H9 (cell line): ENCODE data around the gene TMEM204. TPM values are rescaled to one million over a fixed set of nuclear protein-coding genes. Genes with fewer than 3 reads are reported as not detected.

ENCODE experiments used
- DNase-seq: peaks from one replicate; pipeline ENCODE4 v3.0.0-alpha.2; 2017
- H2AFZ ChIP-seq: one replicate; pipeline ENCODE4 v1.6.1; 2013; ENCODE audit warnings: mild to moderate bottlenecking, low read length, control low read depth, moderate library complexity
- H2AK5ac ChIP-seq: 2 replicates; pipeline ENCODE4 v1.6.1; 2013; ENCODE audit warnings: low read length, control low read depth, mixed read lengths; ENCODE audit not compliant: insufficient read length
- H2BK120ac ChIP-seq: one replicate; pipeline ENCODE4 v1.6.1; 2013; ENCODE audit warnings: low read depth, mild to moderate bottlenecking, low read length, control low read depth, inconsistent platforms; ENCODE audit not compliant: poor library complexity, severe bottlenecking
- H2BK12ac ChIP-seq: 2 replicates; pipeline ENCODE4 v1.6.1; 2013; ENCODE audit warnings: low read length, control low read depth, mixed read lengths, low read depth; ENCODE audit not compliant: insufficient read length
- H2BK15ac ChIP-seq: 2 replicates; pipeline ENCODE4 v1.6.1; 2013; ENCODE audit warnings: low read depth, low read length, control low read depth
- H2BK20ac ChIP-seq: one replicate; pipeline ENCODE4 v1.6.1; 2013; ENCODE audit warnings: low read depth, mild to moderate bottlenecking, low read length, control low read depth, inconsistent platforms; ENCODE audit not compliant: poor library complexity, severe bottlenecking
- H2BK5ac ChIP-seq: 2 replicates; pipeline ENCODE4 v1.6.1; 2013; ENCODE audit warnings: low read length, control low read depth, mixed read lengths; ENCODE audit not compliant: insufficient read length
- H3K14ac ChIP-seq: 2 replicates; pipeline ENCODE4 v1.6.1; 2013; ENCODE audit warnings: low read length, control low read depth; ENCODE audit not compliant: insufficient read depth
- H3K18ac ChIP-seq: 2 replicates; pipeline ENCODE4 v1.6.1; 2013; ENCODE audit warnings: low read depth, mild to moderate bottlenecking, mixed read lengths, low read length, control low read depth; ENCODE audit not compliant: insufficient read length
- H3K23ac ChIP-seq: 2 replicates; pipeline ENCODE4 v1.6.1; 2013; ENCODE audit warnings: low read length, control low read depth, mixed read lengths, low read depth; ENCODE audit not compliant: insufficient read length
- H3K23me2 ChIP-seq: 2 replicates; pipeline ENCODE4 v1.6.1; 2013; ENCODE audit warnings: low read depth, mild to moderate bottlenecking, mixed read lengths, low read length, control low read depth; ENCODE audit not compliant: insufficient read length, poor library complexity, severe bottlenecking
- H3K27ac ChIP-seq: 2 replicates; pipeline ENCODE4 v1.5.1; 2013; ENCODE audit warnings: low read length, control low read depth, mixed read lengths, low read depth; ENCODE audit not compliant: insufficient read length
- H3K27me3 ChIP-seq: 2 replicates; pipeline ENCODE4 v1.6.1; 2013; ENCODE audit warnings: low read length, control low read depth, inconsistent platforms; ENCODE audit not compliant: insufficient read depth
- H3K4ac ChIP-seq: 2 replicates; pipeline ENCODE4 v1.6.1; 2013; ENCODE audit warnings: low read depth, mild to moderate bottlenecking, control low read depth, inconsistent platforms, low read length, moderate library complexity
- H3K4me1 ChIP-seq: 2 replicates; pipeline ENCODE4 v1.6.1; 2013; ENCODE audit warnings: low read length, control low read depth, inconsistent platforms; ENCODE audit not compliant: insufficient read depth
- H3K4me2 ChIP-seq: 2 replicates; pipeline ENCODE4 v1.6.1; 2013; ENCODE audit warnings: low read length, control low read depth, mixed read lengths; ENCODE audit not compliant: insufficient read length, insufficient read depth
- H3K56ac ChIP-seq: 2 replicates; pipeline ENCODE4 v1.6.1; 2013; ENCODE audit warnings: low read depth, mild to moderate bottlenecking, mixed read lengths, low read length, control low read depth; ENCODE audit not compliant: insufficient read length
- H3K79me1 ChIP-seq: 2 replicates; pipeline ENCODE4 v1.6.1; 2013; ENCODE audit warnings: low read depth, mild to moderate bottlenecking, moderate library complexity, low read length, control low read depth, inconsistent platforms; ENCODE audit not compliant: insufficient read depth, poor library complexity, severe bottlenecking
- H3K79me2 ChIP-seq: 2 replicates; pipeline ENCODE4 v1.6.1; 2013; ENCODE audit warnings: low read length, control low read depth, inconsistent platforms; ENCODE audit not compliant: insufficient read depth
- H3K9ac ChIP-seq: 2 replicates; pipeline ENCODE4 v1.6.1; 2013; ENCODE audit warnings: low read length, control low read depth, mixed read lengths; ENCODE audit not compliant: insufficient read length; ENCODE audit errors: extremely low read depth
- H3K9me3 ChIP-seq: one replicate; pipeline ENCODE4 v1.6.1; 2013; ENCODE audit warnings: low read depth, low read length, inconsistent platforms; ENCODE audit not compliant: control insufficient read depth
- H3T11ph ChIP-seq: one replicate; pipeline ENCODE4 v1.6.1; 2013; ENCODE audit warnings: mild to moderate bottlenecking, low read length, control low read depth, inconsistent platforms
- H4K20me1 ChIP-seq: one replicate; pipeline ENCODE4 v1.6.1; 2013; ENCODE audit not compliant: control insufficient read depth, insufficient read length, insufficient read depth
- H4K5ac ChIP-seq: 2 replicates; pipeline ENCODE4 v1.6.1; 2013; ENCODE audit warnings: low read depth, mild to moderate bottlenecking, mixed read lengths, low read length, control low read depth; ENCODE audit not compliant: insufficient read length
- H4K8ac ChIP-seq: replicated peaks from 2 replicates; pipeline ENCODE4 v1.6.1; 2013; ENCODE audit warnings: low read length, control low read depth, mixed read lengths, low read depth; ENCODE audit not compliant: insufficient read length
- H4K91ac ChIP-seq: 2 replicates; pipeline ENCODE4 v1.6.1; 2013; ENCODE audit warnings: low read depth, mild to moderate bottlenecking, moderate library complexity, mixed read lengths, low read length, control low read depth; ENCODE audit not compliant: insufficient read length
- H3K27ac Mint-ChIP-seq, 3 experiments: 2 replicates in 2 of 3; 3 replicates in 1 of 3; pipeline ENCODE4 v1.8.0; 2020 to 2021; ENCODE audit warnings: mixed read lengths in 3 of 3, mild to moderate bottlenecking in 1 of 3, moderate library complexity in 1 of 3
- H3K27me3 Mint-ChIP-seq: 2 replicates; pipeline ENCODE4 v1.8.0; 2021; ENCODE audit warnings: low read depth, mild to moderate bottlenecking, moderate library complexity, mixed read lengths
- H3K36me3 Mint-ChIP-seq, 3 experiments: 2 replicates in 2 of 3; 3 replicates in 1 of 3; pipeline ENCODE4 v1.8.0; 2020 to 2021; ENCODE audit warnings: low read depth in 3 of 3, mixed read lengths in 3 of 3; ENCODE audit not compliant: insufficient read depth in 1 of 3
- H3K4me1 Mint-ChIP-seq, 2 experiments: 2 replicates each; pipeline ENCODE4 v1.8.0; 2020; ENCODE audit warnings: mixed read lengths in 2 of 2
- H3K4me3 Mint-ChIP-seq, 2 experiments: 2 replicates in 1 of 2; 3 replicates in 1 of 2; pipeline ENCODE4 v1.8.0; 2020 to 2021; ENCODE audit warnings: mild to moderate bottlenecking in 2 of 2, mixed read lengths in 2 of 2, moderate library complexity in 1 of 2
- H3K9me3 Mint-ChIP-seq, 2 experiments: 2 replicates in 1 of 2; 3 replicates in 1 of 2; pipeline ENCODE4 v1.8.0; 2020; ENCODE audit warnings: mild to moderate bottlenecking in 2 of 2, mixed read lengths in 2 of 2, moderate library complexity in 1 of 2
- CTCF ChIP-seq: fragments of 200-600 bp; sonication (generic); conservative IDR thresholded peaks from 3 replicates; pipeline ENCODE4 v1.8.0; 2021; ENCODE audit warnings: antibody characterized with exemption, mild to moderate bottlenecking
- WGBS: extraction: QIAGEN DNeasy Blood & Tissue Kit; methylation state at CpG from one replicate; pipeline ENCODE4 v1.1.7; 2013; ENCODE audit warnings: missing lambda C conversion rate, low lambda C conversion rate, mixed read lengths; ENCODE audit not compliant: insufficient read length; ENCODE audit errors: extremely low coverage; 5-methylcytosine and 5-hydroxymethylcytosine counted together
- total RNA-seq: library from RNA; stranded (reverse); gene quantifications from 2 replicates; pipeline ENCODE4 v1.2.1, GENCODE V29; 2021

TMEM204 gene
- total RNA-seq, 1 experiment from 2014 or later = not detected

- Histone ChIP-seq H3K27me3 (no peaks in the 10 kb centered on the region), H3K4me1 (no peaks in the 10 kb centered on the region), H3K9ac (no peak overlapping the region), H3K4me2 (no peak overlapping the region), H2AFZ (no peak overlapping the region), H2AK5ac (no peak overlapping the region), H3K56ac (no peak overlapping the region), H3K79me2 (no peaks in the 10 kb centered on the region), H3K23me2 (no peaks in the 10 kb centered on the region), H2BK5ac (no peak overlapping the region), H2BK20ac (no peak overlapping the region), H3K18ac (no peak overlapping the region), H4K5ac (no peak overlapping the region), H3K79me1 (no peaks in the 10 kb centered on the region), H4K20me1 (no peaks in the 10 kb centered on the region), H4K8ac (no peak overlapping the region), H3K14ac (no peak overlapping the region), H3K4ac (no peak overlapping the region), H2BK15ac (no peak overlapping the region), H2BK12ac (no peak overlapping the region), H3K23ac (no peak overlapping the region), H3K9me3 (no peaks in the 10 kb centered on the region), H3K27ac (no peak overlapping the region), H3T11ph (no peak overlapping the region), H4K91ac (no peak overlapping the region), H2BK120ac (no peak overlapping the region)
- H3K27me3 Mint-ChIP-seq = no peaks in the 10 kb centered on the region; the same call in 1 of the 2 replicates
- H3K4me3 Mint-ChIP-seq = no peak overlapping the region
- TF ChIP-seq CTCF = no peak; the same call in 2 of the 3 replicates
- no peaks in the 10 kb centered on the region for H3K4me1 Mint-ChIP-seq
- peaks cover 12 to 38% (median 35%) of the 10 kb centered on the region in 3 experiments; a peak in 6 of 7 replicates for H3K36me3 Mint-ChIP-seq
- H3K9me3 Mint-ChIP-seq = peaks cover 6 to 15% of the 10 kb centered on the region in 2 experiments; a peak in 3 of 5 replicates
- no peak for DNase-seq
- H3K27ac Mint-ChIP-seq = peak overlapping the region in 1 of 3 experiments; percentile 41; a peak in 1 of 7 replicates
- no CpG with 5 or more reads among the region's 30 CpGs for WGBS
Measured at GRCh38 chr16:1511662-1512569, 21.6 kb upstream of the TMEM204 start.
